Fibroblast of lung (primary cell): ENCODE results near the gene TGFBR3L. TPM values are rescaled to one million over a fixed set of nuclear protein-coding genes. Genes with fewer than 3 reads are reported as not detected.
"Not testable (repeated sequence)": the region's sequence is repeated elsewhere in the genome, so short reads cannot be mapped to it uniquely, and the experiment has no call there.

Experiments used
- DNase-seq, 2 donors: peaks; one replicate each; pipeline versions ENCODE4 v3.0.0 to v3.0.0-alpha.2; 2010; ENCODE audit warnings: low read depth in 2 of 2
- H2AFZ ChIP-seq: 2 replicates; pipeline ENCODE4 v1.5.1; 2012; ENCODE audit warnings: low read length, control low read depth, inconsistent platforms
- H3K27ac ChIP-seq: 2 replicates; pipeline ENCODE4 v1.5.1; 2011; ENCODE audit warnings: low read length, control low read depth; ENCODE audit not compliant: insufficient read depth
- H3K27me3 ChIP-seq: 2 replicates; pipeline ENCODE4 v1.5.1; 2011; ENCODE audit warnings: mild to moderate bottlenecking, low read length; ENCODE audit not compliant: control insufficient read depth, insufficient read depth
- H3K36me3 ChIP-seq: 2 replicates; pipeline ENCODE4 v1.5.1; 2011; ENCODE audit warnings: low read length; ENCODE audit not compliant: control insufficient read depth, insufficient read depth
- H3K4me1 ChIP-seq: 2 replicates; pipeline ENCODE4 v1.5.1; 2011; ENCODE audit warnings: low read length; ENCODE audit not compliant: control insufficient read depth, insufficient read depth; ENCODE audit errors: extremely low read depth
- H3K4me2 ChIP-seq: 2 replicates; pipeline ENCODE4 v1.5.1; 2011; ENCODE audit warnings: low read length, control low read depth; ENCODE audit not compliant: insufficient read depth; ENCODE audit errors: extremely low read depth
- H3K4me3 ChIP-seq, 4 experiments: fragments of 200-600 bp in 1 of 4; sonication (generic) in 1 of 4; replicated peaks in 1 of 4; 2 replicates each; pipeline ENCODE4 v1.5.1; 2011 to 2016; ENCODE audit warnings: low read length in 4 of 4, low read depth in 3 of 4, mild to moderate bottlenecking in 3 of 4, control low read depth in 2 of 4, inconsistent platforms in 1 of 4, mixed read lengths in 1 of 4; ENCODE audit not compliant: insufficient read depth in 1 of 4; ENCODE audit errors: control extremely low read depth in 1 of 4
- H3K79me2 ChIP-seq: 2 replicates; pipeline ENCODE4 v1.5.1; 2012; ENCODE audit warnings: mild to moderate bottlenecking, low read length, inconsistent platforms; ENCODE audit not compliant: control insufficient read depth, insufficient read depth
- H3K9ac ChIP-seq: 2 replicates; pipeline ENCODE4 v1.5.1; 2011; ENCODE audit warnings: mild to moderate bottlenecking, low read length, control low read depth; ENCODE audit not compliant: insufficient read depth
- H3K9me3 ChIP-seq: 2 replicates; pipeline ENCODE4 v1.5.1; 2012; ENCODE audit warnings: low read depth, low read length; ENCODE audit not compliant: control insufficient read depth, insufficient read depth
- H4K20me1 ChIP-seq: 2 replicates; pipeline ENCODE4 v1.5.1; 2011; ENCODE audit warnings: low read length; ENCODE audit not compliant: control insufficient read depth, insufficient read depth; ENCODE audit errors: extremely low read depth
- EZH2 ChIP-seq: IDR thresholded peaks from 2 replicates; pipeline ENCODE4 v1.5.1; 2012; ENCODE audit warnings: low read length, control low read depth, mild to moderate bottlenecking; ENCODE audit errors: missing control alignments
- polyA plus RNA-seq, 2 donors: library from polyadenylated mRNA; depleted of rRNA in 1 of 2; stranded (reverse) in 1 of 2; unstranded in 1 of 2; fragments of >200 nt; gene quantifications; 2 replicates each; pipeline ENCODE4 v1.2.1, GENCODE V29; 2011 to 2012; ENCODE audit warnings: missing spikeins in 1 of 2
- total RNA-seq: library from RNA; depleted of rRNA; stranded (reverse); fragments of >200 nt; gene quantifications from 2 replicates; pipeline ENCODE4 v1.2.1, GENCODE V29; 2014
- TF ChIP-seq, protein P1 (sequence below), 2 donors: IDR thresholded peaks in 1 of 2; conservative IDR thresholded peaks in 1 of 2; 1 replicate in 1 of 2; 2 replicates in 1 of 2; pipeline ENCODE4 v1.5.1; 2011 to 2012; ENCODE audit warnings: low read length in 2 of 2, control low read depth in 1 of 2, inconsistent platforms in 1 of 2, low read depth in 1 of 2, mild to moderate bottlenecking in 1 of 2

Gene TGFBR3L
- total and polyA plus RNA-seq, 2 donors (not counting 1 experiment from before 2014, with no cell fraction given): 1.3 TPM; not detected in 1

DNA sequence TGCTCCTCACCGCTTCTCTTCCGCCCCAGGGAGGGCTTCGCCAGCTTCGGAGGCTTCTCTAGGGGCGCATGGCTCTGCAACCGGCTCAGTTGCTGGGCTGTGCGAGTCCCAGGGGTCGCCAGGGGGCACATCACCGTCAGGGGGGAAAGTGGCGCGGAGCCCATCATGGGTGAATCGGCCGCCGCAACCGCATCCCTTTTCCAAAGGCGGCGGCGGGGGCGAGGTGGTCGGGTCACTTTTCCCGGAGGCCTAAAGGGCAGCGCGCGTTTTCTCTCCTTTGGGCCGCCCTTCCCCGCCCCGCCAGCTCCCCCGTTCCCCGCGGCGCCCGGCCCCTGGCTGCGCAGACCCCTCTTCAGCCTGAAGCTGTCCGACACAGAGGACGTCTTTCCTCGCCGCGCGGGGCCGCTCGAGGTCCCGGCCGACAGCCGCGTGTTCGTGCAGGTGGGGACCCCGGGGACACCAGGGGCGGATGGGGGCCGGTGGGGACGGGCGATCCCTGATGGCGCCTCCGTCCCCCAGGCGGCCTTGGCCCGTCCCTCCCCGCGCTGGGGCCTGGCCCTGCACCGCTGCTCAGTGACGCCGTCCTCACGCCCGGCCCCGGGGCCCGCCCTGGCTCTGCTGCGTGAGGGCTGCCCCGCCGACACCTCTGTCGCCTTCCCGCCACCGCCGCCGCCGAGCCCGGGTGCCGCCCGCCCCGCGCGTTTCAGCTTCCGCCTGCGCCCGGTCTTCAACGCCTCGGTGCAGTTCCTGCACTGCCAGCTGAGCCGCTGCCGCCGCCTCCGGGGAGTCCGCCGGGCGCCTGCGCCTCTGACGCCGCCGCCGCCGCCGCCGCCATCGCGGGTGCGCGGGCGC, 1.7 kb downstream of the TGFBR3L start:
- peaks cover 8% of the 10 kb centered on the region for H3K36me3 ChIP-seq
- peaks cover 14% of the 10 kb centered on the region for H3K4me1 ChIP-seq
- H3K27ac ChIP-seq: no peak overlapping the region
- peak overlapping the region; percentile 80 for H3K4me2 ChIP-seq
- no peak for DNase-seq
- H3K9ac ChIP-seq: peak overlapping the region; percentile 30
- H3K79me2 ChIP-seq: no peaks in the 10 kb centered on the region
- peaks cover 8% of the 10 kb centered on the region for H3K27me3 ChIP-seq
- H3K4me3 ChIP-seq: peak overlapping the region in 3 of 4 experiments; percentile 10 to 49 (median 26)
- H2AFZ ChIP-seq: no peak overlapping the region
- TF ChIP-seq, protein P1, sequence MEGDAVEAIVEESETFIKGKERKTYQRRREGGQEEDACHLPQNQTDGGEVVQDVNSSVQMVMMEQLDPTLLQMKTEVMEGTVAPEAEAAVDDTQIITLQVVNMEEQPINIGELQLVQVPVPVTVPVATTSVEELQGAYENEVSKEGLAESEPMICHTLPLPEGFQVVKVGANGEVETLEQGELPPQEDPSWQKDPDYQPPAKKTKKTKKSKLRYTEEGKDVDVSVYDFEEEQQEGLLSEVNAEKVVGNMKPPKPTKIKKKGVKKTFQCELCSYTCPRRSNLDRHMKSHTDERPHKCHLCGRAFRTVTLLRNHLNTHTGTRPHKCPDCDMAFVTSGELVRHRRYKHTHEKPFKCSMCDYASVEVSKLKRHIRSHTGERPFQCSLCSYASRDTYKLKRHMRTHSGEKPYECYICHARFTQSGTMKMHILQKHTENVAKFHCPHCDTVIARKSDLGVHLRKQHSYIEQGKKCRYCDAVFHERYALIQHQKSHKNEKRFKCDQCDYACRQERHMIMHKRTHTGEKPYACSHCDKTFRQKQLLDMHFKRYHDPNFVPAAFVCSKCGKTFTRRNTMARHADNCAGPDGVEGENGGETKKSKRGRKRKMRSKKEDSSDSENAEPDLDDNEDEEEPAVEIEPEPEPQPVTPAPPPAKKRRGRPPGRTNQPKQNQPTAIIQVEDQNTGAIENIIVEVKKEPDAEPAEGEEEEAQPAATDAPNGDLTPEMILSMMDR (conservative IDR thresholded peaks at IDR 0.05 in 1 of 2, IDR thresholded peaks at IDR 0.05 in 1 of 2; ENCODE audit: low read depth in 1 of 2, low read length in 2 of 2): no peak
- no peak for TF ChIP-seq EZH2
- no peaks in the 10 kb centered on the region for H4K20me1 ChIP-seq
- no peaks in the 10 kb centered on the region for H3K9me3 ChIP-seq

DNA sequence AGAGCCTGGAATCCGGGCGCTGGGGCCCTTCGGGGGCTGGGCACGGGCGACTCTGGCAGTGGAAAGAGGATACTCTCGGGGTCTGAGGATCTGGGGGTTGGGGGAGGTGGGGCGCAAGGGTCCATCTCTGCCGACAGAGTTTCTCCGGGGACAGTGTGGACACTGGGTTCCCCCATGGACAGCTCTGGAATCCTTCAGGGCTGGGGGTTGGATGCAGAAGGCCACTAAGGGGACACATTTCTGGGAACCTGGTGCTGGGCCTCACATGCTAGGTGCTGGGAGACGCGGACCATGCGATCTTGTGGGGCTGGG, 2.3 kb downstream of the TGFBR3L start:
- Histone ChIP-seq H3K9me3 (no peaks in the 10 kb centered on the region), H3K36me3 (peaks cover 6% of the 10 kb centered on the region), H4K20me1 (no peaks in the 10 kb centered on the region), H3K4me3 (peak overlapping the region in 2 of 4 experiments; percentile 34 to 41), H3K4me2 (peak overlapping the region; percentile 80), H3K79me2 (peaks cover 3% of the 10 kb centered on the region), H3K9ac (no peak overlapping the region), H3K4me1 (peaks cover 20% of the 10 kb centered on the region), H3K27me3 (peaks cover 8% of the 10 kb centered on the region), H3K27ac (no peak overlapping the region), H2AFZ (no peak overlapping the region)
- TF ChIP-seq, protein P1 (conservative IDR thresholded peaks at IDR 0.05 in 1 of 2, IDR thresholded peaks at IDR 0.05 in 1 of 2; ENCODE audit: low read depth in 1 of 2, low read length in 2 of 2): no peak
- TF ChIP-seq EZH2: no peak
- DNase-seq: no peak

DNA sequence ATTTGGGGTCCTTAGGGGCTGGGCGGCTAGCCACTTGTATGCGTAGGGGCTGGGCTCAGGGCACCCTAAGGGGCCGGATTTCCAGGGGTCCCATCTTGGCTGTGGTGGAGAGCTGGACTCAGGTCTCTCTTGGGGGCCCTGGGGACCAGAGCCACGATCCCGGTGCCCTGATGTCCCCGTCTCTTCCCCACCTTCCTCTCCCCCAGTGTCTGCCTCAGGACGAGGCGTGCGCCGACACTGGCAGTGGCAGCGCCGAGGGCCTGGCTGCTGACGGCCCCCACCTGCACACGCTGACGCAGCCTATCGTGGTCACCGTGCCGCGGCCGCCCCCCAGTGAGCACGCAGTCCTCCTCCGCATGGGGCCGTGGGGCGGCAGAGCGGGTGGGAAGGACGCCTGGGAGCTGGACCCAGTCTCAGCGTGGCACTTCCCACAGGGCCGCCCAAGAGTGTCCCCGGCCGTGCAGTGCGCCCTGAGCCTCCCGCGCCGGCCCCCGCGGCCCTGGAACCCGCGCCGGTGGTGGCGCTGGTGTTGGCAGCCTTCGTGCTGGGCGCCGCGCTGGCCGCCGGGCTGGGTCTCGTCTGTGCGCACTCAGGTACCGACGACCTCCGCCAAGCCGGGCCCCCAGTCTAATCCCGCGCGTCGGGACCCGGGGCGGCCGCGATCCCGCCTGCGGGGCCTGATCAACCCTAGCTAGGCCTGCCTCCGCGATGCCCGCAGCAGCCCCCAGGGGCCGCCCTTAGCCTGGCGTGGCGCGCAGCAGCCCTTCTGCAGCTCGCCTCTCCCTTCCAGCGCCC, 2.8 kb downstream of the TGFBR3L start:
- Histone ChIP-seq H3K9ac (peak overlapping the region; percentile 30), H3K4me2 (peak overlapping the region; percentile 80), H3K79me2 (peaks cover 3% of the 10 kb centered on the region), H3K27ac (no peak overlapping the region), H3K4me1 (peaks cover 23% of the 10 kb centered on the region), H2AFZ (peak overlapping the region; percentile 51), H3K36me3 (peaks cover 9% of the 10 kb centered on the region), H3K27me3 (peaks cover 8% of the 10 kb centered on the region), H3K9me3 (no peaks in the 10 kb centered on the region), H3K4me3 (peak overlapping the region in 2 of 4 experiments; percentile 34 to 41), H4K20me1 (no peaks in the 10 kb centered on the region)
- peak; percentile 67 for TF ChIP-seq EZH2
- TF ChIP-seq, protein P1 (conservative IDR thresholded peaks at IDR 0.05 in 1 of 2, IDR thresholded peaks at IDR 0.05 in 1 of 2; ENCODE audit: low read depth in 1 of 2, low read length in 2 of 2): peak; percentile 43 to 65
- DNase-seq: peak; percentile 48 to 61

DNA sequence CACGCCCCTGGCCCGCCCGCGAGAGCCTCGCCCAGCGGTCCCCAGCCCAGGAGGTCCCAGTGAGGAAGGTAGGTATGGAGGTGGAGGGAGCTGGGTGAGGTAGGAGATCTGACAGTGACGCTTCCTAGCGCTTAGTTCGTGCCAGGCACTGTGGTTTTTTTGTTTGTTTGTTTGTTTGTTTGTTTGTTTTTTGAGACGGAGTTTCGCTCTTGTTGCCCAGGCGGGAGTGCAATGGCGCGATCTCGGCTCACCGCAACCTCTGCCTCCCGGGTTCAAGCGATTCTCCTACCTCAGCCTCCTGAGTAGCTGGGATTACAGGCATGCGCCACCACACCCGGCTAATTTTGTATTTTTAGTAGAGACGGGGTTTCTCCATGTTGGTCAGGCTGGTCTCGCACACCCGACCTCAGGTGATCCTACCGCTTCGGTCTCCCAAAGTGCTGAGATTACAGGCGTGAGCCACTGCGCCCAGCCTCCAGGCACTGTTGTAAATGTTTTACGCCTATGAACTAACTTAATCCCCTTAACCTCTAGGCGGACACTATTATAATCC, 3.5 kb downstream of the TGFBR3L start:
- H3K4me2 ChIP-seq: peak overlapping the region; percentile 80
- peaks cover 23% of the 10 kb centered on the region for H3K4me1 ChIP-seq
- not testable (repeated sequence) for H3K36me3 ChIP-seq, H3K9ac ChIP-seq, H3K27me3 ChIP-seq, DNase-seq, H4K20me1 ChIP-seq, H3K27ac ChIP-seq, H3K9me3 ChIP-seq, H3K79me2 ChIP-seq
- H3K4me3 ChIP-seq: peak overlapping the region in 2 of 4 experiments; percentile 19 to 41
- peak overlapping the region; percentile 51 for H2AFZ ChIP-seq
